ENCODE results near the gene DHRS4L2. TPM values are rescaled to one million over a fixed set of nuclear protein-coding genes. Genes with fewer than 3 reads are reported as not detected.
A peak's percentile ranks its signal among the peaks of the same experiment; 100 is the strongest.
"Not testable (repeated sequence)": the region's sequence is repeated elsewhere in the genome, so short reads cannot be mapped to it uniquely, and the experiment has no call there.

The DHRS4L2 gene
- total and polyA plus RNA-seq, 2 donors from 2014 or later, result 20.7 to 463 TPM

- H3K9me3 ChIP-seq (ENCODE audit: control insufficient read depth in 2 of 3, insufficient read depth in 1 of 3, low read length in 3 of 3); H3K4me3 ChIP-seq (ENCODE audit: low read length in 3 of 3); H3K27me3 ChIP-seq (ENCODE audit: control insufficient read depth, insufficient read depth, low read length); DNase-seq; FAIRE-seq; H3K9ac ChIP-seq (ENCODE audit: low read length in 3 of 3); H3K36me3 ChIP-seq (ENCODE audit: control insufficient read depth in 2 of 3, insufficient read depth in 3 of 3, low read length in 3 of 3); H3K4me1 ChIP-seq (ENCODE audit: control insufficient read depth in 2 of 3, insufficient read depth in 2 of 3, low read depth in 1 of 3, low read length in 3 of 3); H3K27ac ChIP-seq (ENCODE audit: low read depth in 2 of 2, low read length in 2 of 2); intact Hi-C loops (cut with DNase I): not testable (repeated sequence)
These were observed 11.5 kb upstream of the DHRS4L2 start for GRCh38 chr14:23977208-23977607.

GRCh38 chr14:23981951-23982813 lies 6.5 kb upstream of the DHRS4L2 start:
- H3K36me3 ChIP-seq (ENCODE audit: control insufficient read depth in 2 of 3, insufficient read depth in 3 of 3, low read length in 3 of 3); H3K4me3 ChIP-seq (ENCODE audit: low read length in 3 of 3); H3K9me3 ChIP-seq (ENCODE audit: control insufficient read depth in 2 of 3, insufficient read depth in 1 of 3, low read length in 3 of 3); DNase-seq; H3K27ac ChIP-seq (ENCODE audit: low read depth in 2 of 2, low read length in 2 of 2); intact Hi-C loops (cut with DNase I); FAIRE-seq; H3K9ac ChIP-seq (ENCODE audit: low read length in 3 of 3); H3K27me3 ChIP-seq (ENCODE audit: control insufficient read depth, insufficient read depth, low read length); H3K4me1 ChIP-seq (ENCODE audit: control insufficient read depth in 2 of 3, insufficient read depth in 2 of 3, low read depth in 1 of 3, low read length in 3 of 3): not testable (repeated sequence)

- intact Hi-C loops (cut with DNase I), result no loop called here
- no peak for TF ChIP-seq CTCF (IDR thresholded peaks at IDR 0.05; ENCODE audit: borderline replicate concordance, extremely low read depth, insufficient read depth)
- no peak for FAIRE-seq
These were observed 3.7 kb upstream of the DHRS4L2 start for GRCh38 chr14:23984891-23985602.

GRCh38 chr14:23988223-23988606 lies 514 bp upstream of the DHRS4L2 start:
- H3K9ac ChIP-seq (ENCODE audit: low read length in 3 of 3); FAIRE-seq; intact Hi-C loops (cut with DNase I); DNase-seq; H3K9me3 ChIP-seq (ENCODE audit: control insufficient read depth in 2 of 3, insufficient read depth in 1 of 3, low read length in 3 of 3); H3K27me3 ChIP-seq (ENCODE audit: control insufficient read depth, insufficient read depth, low read length); H3K36me3 ChIP-seq (ENCODE audit: control insufficient read depth in 2 of 3, insufficient read depth in 3 of 3, low read length in 3 of 3): not testable (repeated sequence)
- Histone ChIP-seq H3K4me1 (ENCODE audit: control insufficient read depth in 2 of 3, insufficient read depth in 2 of 3, low read depth in 1 of 3, low read length in 3 of 3) (peaks cover 0 to 10% (median 2%) of the 10 kb centered on the region in 3 donors), H3K27ac (ENCODE audit: low read depth in 2 of 2, low read length in 2 of 2) (peak overlapping the region; percentile 37 to 84), H3K4me3 (ENCODE audit: low read length in 3 of 3) (peak overlapping the region in 1 of 3 donors; percentile 58)

More at GRCh38 chr14:23984891-23985602, 3.7 kb upstream of the DHRS4L2 start:
- Histone ChIP-seq H3K4me3 (ENCODE audit: low read length in 3 of 3) (no peak overlapping the region), H3K9ac (ENCODE audit: low read length in 3 of 3) (no peak overlapping the region), H3K27me3 (ENCODE audit: control insufficient read depth, insufficient read depth, low read length) (no peaks in the 10 kb centered on the region), H3K4me1 (ENCODE audit: control insufficient read depth in 2 of 3, insufficient read depth in 2 of 3, low read depth in 1 of 3, low read length in 3 of 3) (peaks cover 0 to 10% (median 3%) of the 10 kb centered on the region in 3 donors), H3K27ac (ENCODE audit: low read depth in 2 of 2, low read length in 2 of 2) (no peak overlapping the region), H3K9me3 (ENCODE audit: control insufficient read depth in 2 of 3, insufficient read depth in 1 of 3, low read length in 3 of 3) (no peaks in the 10 kb centered on the region), H3K36me3 (ENCODE audit: control insufficient read depth in 2 of 3, insufficient read depth in 3 of 3, low read length in 3 of 3) (no peaks in the 10 kb centered on the region)
- no peak for DNase-seq

GRCh38 chr14:23989734-23990445 lies 1.2 kb downstream of the DHRS4L2 start:
- H3K27me3 ChIP-seq (ENCODE audit: control insufficient read depth, insufficient read depth, low read length); H3K9me3 ChIP-seq (ENCODE audit: control insufficient read depth in 2 of 3, insufficient read depth in 1 of 3, low read length in 3 of 3); H3K9ac ChIP-seq (ENCODE audit: low read length in 3 of 3); FAIRE-seq; intact Hi-C loops (cut with DNase I); H3K36me3 ChIP-seq (ENCODE audit: control insufficient read depth in 2 of 3, insufficient read depth in 3 of 3, low read length in 3 of 3): not testable (repeated sequence)
- DNase-seq, result peak in 2 of 5 donors; percentile 23 to 93
- peaks cover 0 to 10% (median 2%) of the 10 kb centered on the region in 3 donors for H3K4me1 ChIP-seq (ENCODE audit: control insufficient read depth in 2 of 3, insufficient read depth in 2 of 3, low read depth in 1 of 3, low read length in 3 of 3)
- H3K4me3 ChIP-seq (ENCODE audit: low read length in 3 of 3), result peak overlapping the region in 1 of 3 donors; percentile 58
- peak overlapping the region in 1 of 2 donors; percentile 61 for H3K27ac ChIP-seq (ENCODE audit: low read depth in 2 of 2, low read length in 2 of 2)

GRCh38 chr14:23990961-23991360 lies 2.2 kb downstream of the DHRS4L2 start:
- intact Hi-C loops (cut with DNase I); FAIRE-seq; H3K27me3 ChIP-seq (ENCODE audit: control insufficient read depth, insufficient read depth, low read length); H3K9me3 ChIP-seq (ENCODE audit: control insufficient read depth in 2 of 3, insufficient read depth in 1 of 3, low read length in 3 of 3); H3K27ac ChIP-seq (ENCODE audit: low read depth in 2 of 2, low read length in 2 of 2); H3K9ac ChIP-seq (ENCODE audit: low read length in 3 of 3); H3K4me3 ChIP-seq (ENCODE audit: low read length in 3 of 3); H3K36me3 ChIP-seq (ENCODE audit: control insufficient read depth in 2 of 3, insufficient read depth in 3 of 3, low read length in 3 of 3); DNase-seq: not testable (repeated sequence)
- H3K4me1 ChIP-seq (ENCODE audit: control insufficient read depth in 2 of 3, insufficient read depth in 2 of 3, low read depth in 1 of 3, low read length in 3 of 3), result peaks cover 0 to 10% (median 2%) of the 10 kb centered on the region in 3 donors

GRCh38 chr14:23993042-23993441 lies 4.3 kb downstream of the DHRS4L2 start:
- H3K9ac ChIP-seq (ENCODE audit: low read length in 3 of 3); H3K27me3 ChIP-seq (ENCODE audit: control insufficient read depth, insufficient read depth, low read length); H3K27ac ChIP-seq (ENCODE audit: low read depth in 2 of 2, low read length in 2 of 2); H3K9me3 ChIP-seq (ENCODE audit: control insufficient read depth in 2 of 3, insufficient read depth in 1 of 3, low read length in 3 of 3); H3K4me3 ChIP-seq (ENCODE audit: low read length in 3 of 3); H3K36me3 ChIP-seq (ENCODE audit: control insufficient read depth in 2 of 3, insufficient read depth in 3 of 3, low read length in 3 of 3); intact Hi-C loops (cut with DNase I); DNase-seq; FAIRE-seq: not testable (repeated sequence)
- H3K4me1 ChIP-seq (ENCODE audit: control insufficient read depth in 2 of 3, insufficient read depth in 2 of 3, low read depth in 1 of 3, low read length in 3 of 3), result peaks cover 0 to 10% (median 2%) of the 10 kb centered on the region in 3 donors
